Measurements from ENCODE around the gene NKAIN2.
"Not testable (repeated sequence)": the region's sequence is repeated elsewhere in the genome, so short reads cannot be mapped to it uniquely, and the experiment has no call there.

Gene NKAIN2

GRCh38 chr6:124339610-124340334 is 536.1 kb downstream of the NKAIN2 start:
- in situ Hi-C loops (cut with HindIII; ENCODE audit: low pct_ligation_motif_present, low sequenced_read_pairs): no loop called here
- TF ChIP-seq, protein P1, sequence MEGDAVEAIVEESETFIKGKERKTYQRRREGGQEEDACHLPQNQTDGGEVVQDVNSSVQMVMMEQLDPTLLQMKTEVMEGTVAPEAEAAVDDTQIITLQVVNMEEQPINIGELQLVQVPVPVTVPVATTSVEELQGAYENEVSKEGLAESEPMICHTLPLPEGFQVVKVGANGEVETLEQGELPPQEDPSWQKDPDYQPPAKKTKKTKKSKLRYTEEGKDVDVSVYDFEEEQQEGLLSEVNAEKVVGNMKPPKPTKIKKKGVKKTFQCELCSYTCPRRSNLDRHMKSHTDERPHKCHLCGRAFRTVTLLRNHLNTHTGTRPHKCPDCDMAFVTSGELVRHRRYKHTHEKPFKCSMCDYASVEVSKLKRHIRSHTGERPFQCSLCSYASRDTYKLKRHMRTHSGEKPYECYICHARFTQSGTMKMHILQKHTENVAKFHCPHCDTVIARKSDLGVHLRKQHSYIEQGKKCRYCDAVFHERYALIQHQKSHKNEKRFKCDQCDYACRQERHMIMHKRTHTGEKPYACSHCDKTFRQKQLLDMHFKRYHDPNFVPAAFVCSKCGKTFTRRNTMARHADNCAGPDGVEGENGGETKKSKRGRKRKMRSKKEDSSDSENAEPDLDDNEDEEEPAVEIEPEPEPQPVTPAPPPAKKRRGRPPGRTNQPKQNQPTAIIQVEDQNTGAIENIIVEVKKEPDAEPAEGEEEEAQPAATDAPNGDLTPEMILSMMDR (IDR thresholded peaks at IDR 0.05; ENCODE audit: low read depth, low read length, missing control alignments): no peak

GRCh38 chr6:124348339-124348738 is 544.7 kb downstream of the NKAIN2 start:
- H3K36me3 ChIP-seq (replicated peaks); H3K27me3 ChIP-seq (replicated peaks); H3K27ac ChIP-seq; DNase-seq; H3K4me3 ChIP-seq (ENCODE audit: low read depth, low read length); in situ Hi-C loops (cut with HindIII; ENCODE audit: low pct_ligation_motif_present, low sequenced_read_pairs): not testable (repeated sequence)

More at GRCh38 chr6:124339610-124340334, 536.1 kb downstream of the NKAIN2 start:
- H3K27ac ChIP-seq: no peak overlapping the region
- no peaks in the 10 kb centered on the region for H3K27me3 ChIP-seq (replicated peaks)
- no peak overlapping the region for H3K4me3 ChIP-seq (ENCODE audit: low read depth, low read length)
- no peak for DNase-seq
- H3K36me3 ChIP-seq (replicated peaks): no peaks in the 10 kb centered on the region

GRCh38 chr6:124355146-124355545 is 551.5 kb downstream of the NKAIN2 start:
- Histone ChIP-seq H3K36me3 (replicated peaks) (no peaks in the 10 kb centered on the region), H3K27me3 (replicated peaks) (no peaks in the 10 kb centered on the region), H3K4me3 (ENCODE audit: low read depth, low read length) (no peak overlapping the region), H3K27ac (no peak overlapping the region)
- no peak for DNase-seq
- TF ChIP-seq, protein P1 (IDR thresholded peaks at IDR 0.05; ENCODE audit: low read depth, low read length, missing control alignments): no peak
- in situ Hi-C loops (cut with HindIII; ENCODE audit: low pct_ligation_motif_present, low sequenced_read_pairs): no loop called here

GRCh38 chr6:124356276-124356810 is 552.7 kb downstream of the NKAIN2 start:
- Histone ChIP-seq H3K27ac (no peak overlapping the region), H3K4me3 (ENCODE audit: low read depth, low read length) (no peak overlapping the region), H3K36me3 (replicated peaks) (no peaks in the 10 kb centered on the region), H3K27me3 (replicated peaks) (no peaks in the 10 kb centered on the region)
- in situ Hi-C loops (cut with HindIII; ENCODE audit: low pct_ligation_motif_present, low sequenced_read_pairs): no loop called here
- TF ChIP-seq, protein P1 (IDR thresholded peaks at IDR 0.05; ENCODE audit: low read depth, low read length, missing control alignments): no peak
- no peak for DNase-seq

GRCh38 chr6:124356811-124357210 is 553.1 kb downstream of the NKAIN2 start:
- H3K27ac ChIP-seq: no peak overlapping the region
- no peak overlapping the region for H3K4me3 ChIP-seq (ENCODE audit: low read depth, low read length)
- in situ Hi-C loops (cut with HindIII; ENCODE audit: low pct_ligation_motif_present, low sequenced_read_pairs): no loop called here
- no peaks in the 10 kb centered on the region for H3K27me3 ChIP-seq (replicated peaks)
- H3K36me3 ChIP-seq (replicated peaks): no peaks in the 10 kb centered on the region
- TF ChIP-seq, protein P1 (IDR thresholded peaks at IDR 0.05; ENCODE audit: low read depth, low read length, missing control alignments): no peak
- no peak for DNase-seq

GRCh38 chr6:124368131-124368530 is 564.5 kb downstream of the NKAIN2 start:
- Histone ChIP-seq H3K36me3 (replicated peaks) (no peaks in the 10 kb centered on the region), H3K27me3 (replicated peaks) (no peaks in the 10 kb centered on the region), H3K27ac (no peak overlapping the region), H3K4me3 (ENCODE audit: low read depth, low read length) (no peak overlapping the region)
- in situ Hi-C loops (cut with HindIII; ENCODE audit: low pct_ligation_motif_present, low sequenced_read_pairs): no loop called here
- TF ChIP-seq, protein P1 (IDR thresholded peaks at IDR 0.05; ENCODE audit: low read depth, low read length, missing control alignments): no peak
- no peak for DNase-seq

Data from brain microvascular endothelial cell (primary cell).